HG03378 (cell line): Measurements from ENCODE around the gene NOL12.

Experiments used
- ATAC-seq: cut with Tn5 transposase; IDR thresholded peaks from one replicate; pipeline ENCODE4 v1.9.1; 2021; ENCODE audit warnings: mild to moderate bottlenecking, moderate library complexity; ENCODE audit not compliant: unreplicated experiment

The NOL12 gene

GRCh38 chr22:37659066-37659896 lies 26.9 kb upstream of the NOL12 start:
- no peak for ATAC-seq

GRCh38 chr22:37659897-37660708 lies 26.0 kb upstream of the NOL12 start:
- ATAC-seq: no peak

- ATAC-seq: no peak
Measured at GRCh38 chr22:37660709-37661045, 25.5 kb upstream of the NOL12 start.

GRCh38 chr22:37661160-37661924 lies 24.8 kb upstream of the NOL12 start:
- ATAC-seq: no peak

- no peak for ATAC-seq
Measured at GRCh38 chr22:37662039-37662438, 24.1 kb upstream of the NOL12 start.

GRCh38 chr22:37663521-37664140 lies 22.5 kb upstream of the NOL12 start:
- no peak for ATAC-seq

GRCh38 chr22:37664249-37665101 lies 21.7 kb upstream of the NOL12 start:
- no peak for ATAC-seq

- ATAC-seq: no peak
Measured at GRCh38 chr22:37665487-37665886, 20.7 kb upstream of the NOL12 start.

- ATAC-seq: no peak
Measured at GRCh38 chr22:37669586-37669985, 16.6 kb upstream of the NOL12 start.

- ATAC-seq: no peak
Measured at GRCh38 chr22:37672206-37672919, 13.8 kb upstream of the NOL12 start.

- no peak for ATAC-seq
Measured at GRCh38 chr22:37672920-37673455, 13.2 kb upstream of the NOL12 start.

- ATAC-seq: no peak
Measured at GRCh38 chr22:37674248-37674647, 11.9 kb upstream of the NOL12 start.

GRCh38 chr22:37674951-37675929 lies 10.9 kb upstream of the NOL12 start, which contains the start of gene LGALS1:
Gene LGALS1, plus strand, starts transcription at chr22:37675636. Its CDS starts 67 bp downstream, at chr22:37675703.
- no peak for ATAC-seq

GRCh38 chr22:37675930-37676735 lies 10.0 kb upstream of the NOL12 start:
- ATAC-seq: no peak

- peak; percentile 39 for ATAC-seq
Measured at GRCh38 chr22:37676736-37677492, 9.2 kb upstream of the NOL12 start.

- ATAC-seq: no peak
Measured at GRCh38 chr22:37677493-37677974, 8.6 kb upstream of the NOL12 start.
